Measurements from ENCODE around the gene TAS2R14.

DNA sequence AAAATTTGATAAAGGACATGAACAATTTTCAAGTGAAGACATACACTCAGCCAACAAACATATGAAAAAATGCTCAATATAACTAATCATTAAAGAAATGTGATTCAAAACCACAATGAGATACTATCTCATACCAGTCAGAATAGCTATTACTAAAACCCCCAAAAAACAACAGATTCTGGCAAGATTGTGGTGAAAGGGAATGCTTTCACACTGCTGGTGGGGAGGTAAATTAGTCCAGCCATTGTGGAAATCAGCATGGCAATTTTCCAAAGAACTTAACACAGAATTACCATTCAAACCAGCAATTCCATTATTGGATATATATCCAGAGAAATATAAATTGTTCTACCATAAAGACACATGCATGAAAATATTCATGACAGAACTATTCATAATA is 18.7 kb upstream of the TAS2R14 start:
- no peak for TF ChIP-seq RORB (CRISPR knock-in tag; IDR thresholded peaks at IDR 0.05)
- TF ChIP-seq CTCF (IDR thresholded peaks at IDR 0.05), result no peak
- TF ChIP-seq, protein P1, sequence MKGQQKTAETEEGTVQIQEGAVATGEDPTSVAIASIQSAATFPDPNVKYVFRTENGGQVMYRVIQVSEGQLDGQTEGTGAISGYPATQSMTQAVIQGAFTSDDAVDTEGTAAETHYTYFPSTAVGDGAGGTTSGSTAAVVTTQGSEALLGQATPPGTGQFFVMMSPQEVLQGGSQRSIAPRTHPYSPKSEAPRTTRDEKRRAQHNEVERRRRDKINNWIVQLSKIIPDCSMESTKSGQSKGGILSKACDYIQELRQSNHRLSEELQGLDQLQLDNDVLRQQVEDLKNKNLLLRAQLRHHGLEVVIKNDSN (CRISPR knock-in tag; IDR thresholded peaks at IDR 0.05), result no peak
- TF ChIP-seq IRF2 (CRISPR knock-in tag; IDR thresholded peaks at IDR 0.05; ENCODE audit: borderline replicate concordance, low read depth), result no peak
- no peak for TF ChIP-seq MAX (CRISPR knock-in tag; IDR thresholded peaks at IDR 0.05)
- TF ChIP-seq MXD4 (CRISPR knock-in tag; IDR thresholded peaks at IDR 0.05; ENCODE audit: borderline replicate concordance), result no peak
- TF ChIP-seq, protein P2, sequence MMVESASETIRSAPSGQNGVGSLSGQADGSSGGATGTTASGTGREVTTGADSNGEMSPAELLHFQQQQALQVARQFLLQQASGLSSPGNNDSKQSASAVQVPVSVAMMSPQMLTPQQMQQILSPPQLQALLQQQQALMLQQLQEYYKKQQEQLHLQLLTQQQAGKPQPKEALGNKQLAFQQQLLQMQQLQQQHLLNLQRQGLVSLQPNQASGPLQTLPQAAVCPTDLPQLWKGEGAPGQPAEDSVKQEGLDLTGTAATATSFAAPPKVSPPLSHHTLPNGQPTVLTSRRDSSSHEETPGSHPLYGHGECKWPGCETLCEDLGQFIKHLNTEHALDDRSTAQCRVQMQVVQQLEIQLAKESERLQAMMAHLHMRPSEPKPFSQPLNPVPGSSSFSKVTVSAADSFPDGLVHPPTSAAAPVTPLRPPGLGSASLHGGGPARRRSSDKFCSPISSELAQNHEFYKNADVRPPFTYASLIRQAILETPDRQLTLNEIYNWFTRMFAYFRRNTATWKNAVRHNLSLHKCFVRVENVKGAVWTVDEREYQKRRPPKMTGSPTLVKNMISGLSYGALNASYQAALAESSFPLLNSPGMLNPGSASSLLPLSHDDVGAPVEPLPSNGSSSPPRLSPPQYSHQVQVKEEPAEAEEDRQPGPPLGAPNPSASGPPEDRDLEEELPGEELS (CRISPR knock-in tag; IDR thresholded peaks at IDR 0.05), result no peak
- no peak for TF ChIP-seq ZNF317 (CRISPR knock-in tag; IDR thresholded peaks at IDR 0.05; ENCODE audit: borderline replicate concordance, low read depth)
- TF ChIP-seq JUN (CRISPR knock-in tag; IDR thresholded peaks at IDR 0.05), result no peak
- TF ChIP-seq IRF1 (CRISPR knock-in tag; IDR thresholded peaks at IDR 0.05), result no peak
- no peak for TF ChIP-seq CBFB (CRISPR knock-in tag; IDR thresholded peaks at IDR 0.05; ENCODE audit: low read depth)

Data from WTC11 (cell line).